OCI-LY1 (cell line): Measurements from ENCODE around the gene NIPA2.
A peak's percentile ranks its signal among the peaks of the same experiment; 100 is the strongest.

Source experiments
- H2AFZ ChIP-seq: fragments of 200-600 bp; sonication (generic), shearing (Covaris generic); 2 replicates; pipeline ENCODE4 v1.6.0; 2014; ENCODE audit warnings: antibody characterized with exemption, mild to moderate bottlenecking, low read length
- H3F3A ChIP-seq: fragments of 200-600 bp; sonication (generic), shearing (Covaris generic); 2 replicates; pipeline ENCODE4 v1.6.0; 2014; ENCODE audit warnings: mild to moderate bottlenecking, antibody characterized with exemption, low read length, moderate library complexity; ENCODE audit not compliant: insufficient read depth
- H3K27ac ChIP-seq: fragments of 200-600 bp; sonication (generic); 2 replicates; pipeline ENCODE4 v1.5.1; 2014; ENCODE audit warnings: low read length, mixed run types, mild to moderate bottlenecking, low read depth; ENCODE audit not compliant: poor library complexity, severe bottlenecking
- H3K27me3 ChIP-seq: fragments of 200-600 bp; sonication (generic); 2 replicates; pipeline ENCODE4 v1.6.0; 2014; ENCODE audit warnings: antibody characterized with exemption, mild to moderate bottlenecking, low read length, moderate library complexity; ENCODE audit not compliant: insufficient read depth
- H3K36me3 ChIP-seq: fragments of 200-600 bp; sonication (generic); 2 replicates; pipeline ENCODE4 v1.6.1; 2014; ENCODE audit warnings: mild to moderate bottlenecking, antibody characterized with exemption, low read length, moderate library complexity, mixed read lengths; ENCODE audit not compliant: insufficient read depth
- H3K4me1 ChIP-seq: fragments of 200-600 bp; sonication (generic); 2 replicates; pipeline ENCODE4 v1.5.1; 2014; ENCODE audit warnings: mild to moderate bottlenecking, low read length, moderate library complexity; ENCODE audit not compliant: insufficient read depth, severe bottlenecking
- H3K4me2 ChIP-seq: fragments of 200-600 bp; sonication (generic), shearing (Covaris generic); 2 replicates; pipeline ENCODE4 v1.6.1; 2014; ENCODE audit warnings: low read length
- H3K4me3 ChIP-seq: fragments of 200-600 bp; sonication (generic); 2 replicates; pipeline ENCODE4 v1.5.1; 2014; ENCODE audit warnings: low read length, low read depth, mild to moderate bottlenecking, mixed read lengths; ENCODE audit not compliant: poor library complexity, severe bottlenecking
- H3K79me2 ChIP-seq: fragments of 200-600 bp; shearing (Covaris generic); 2 replicates; pipeline ENCODE4 v1.6.1; 2016; ENCODE audit warnings: mixed run types, low read length, mixed read lengths; ENCODE audit not compliant: insufficient read depth
- H3K9ac ChIP-seq: fragments of 200-600 bp; sonication (generic), shearing (Covaris generic); 2 replicates; pipeline ENCODE4 v1.6.1; 2014; ENCODE audit warnings: mild to moderate bottlenecking, low read length, mixed read lengths
- H3K9me2 ChIP-seq: fragments of 200-600 bp; sonication (generic), shearing (Covaris generic); 2 replicates; pipeline ENCODE4 v1.6.1; 2014; ENCODE audit warnings: low read depth, mild to moderate bottlenecking, low read length, mixed read lengths
- H3K9me3 ChIP-seq: fragments of 200-600 bp; shearing (Covaris generic); 2 replicates; pipeline ENCODE4 v1.6.1; 2014; ENCODE audit warnings: low read length, mixed read lengths
- H4K20me1 ChIP-seq: fragments of 200-600 bp; sonication (generic), shearing (Covaris generic); 2 replicates; pipeline ENCODE4 v1.6.0; 2016; ENCODE audit warnings: mild to moderate bottlenecking, low read length; ENCODE audit not compliant: insufficient read depth
- CTCF ChIP-seq: fragments of 200-600 bp; sonication (generic), shearing (Covaris generic); IDR thresholded peaks from 2 replicates; pipeline ENCODE4 v1.5.1; 2017; ENCODE audit warnings: mild to moderate bottlenecking, antibody characterized with exemption, low read length, moderate library complexity, mixed read lengths
- EZH2 ChIP-seq: fragments of 200-600 bp; sonication (generic), shearing (Covaris generic); IDR thresholded peaks from 2 replicates; pipeline ENCODE4 v1.8.0; 2017; ENCODE audit warnings: borderline replicate concordance, mixed run types, mild to moderate bottlenecking, antibody characterized with exemption, low read length, moderate library complexity, mixed read lengths

NIPA2 gene

DNA sequence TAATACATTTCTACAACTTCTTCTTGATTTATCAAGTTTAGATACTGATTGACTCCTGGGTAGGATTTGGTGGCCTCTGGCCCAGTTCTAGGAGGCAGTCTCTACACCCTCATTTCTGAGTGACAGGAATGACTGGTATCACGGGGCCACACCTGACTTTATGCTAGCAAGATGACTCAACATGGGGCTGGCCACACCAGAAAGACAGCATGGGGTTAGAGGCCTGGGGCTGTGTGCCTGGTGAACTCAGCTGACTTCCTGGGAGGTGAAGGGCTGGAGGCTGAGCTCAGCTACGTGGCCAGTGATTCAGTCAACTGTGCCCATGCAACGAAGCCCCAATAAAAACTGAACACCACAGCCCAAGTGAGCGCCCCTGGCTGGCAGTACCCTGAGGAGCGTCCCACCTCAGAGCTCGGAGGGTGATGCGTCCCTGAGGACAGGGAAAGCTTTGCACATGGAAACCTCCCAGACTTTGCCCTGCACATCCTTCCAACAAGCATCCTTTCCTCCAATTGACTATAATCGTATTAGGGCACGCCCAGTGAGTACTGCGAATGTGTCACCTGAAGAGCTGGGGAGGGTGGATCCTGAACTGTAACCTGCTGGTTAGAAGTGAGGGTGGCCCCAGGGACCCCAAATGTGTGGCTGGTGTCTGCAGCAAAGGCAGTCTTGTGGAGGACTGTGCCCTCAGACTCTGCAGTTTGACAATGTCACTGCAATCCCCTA, 57.2 kb downstream of the NIPA2 start:
- Histone ChIP-seq H3K4me2 (no peak overlapping the region), H3F3A (no peaks in the 10 kb centered on the region), H3K36me3 (no peaks in the 10 kb centered on the region), H3K9me2 (no peaks in the 10 kb centered on the region), H4K20me1 (no peaks in the 10 kb centered on the region), H2AFZ (no peak overlapping the region), H3K9me3 (no peaks in the 10 kb centered on the region), H3K4me3 (no peak overlapping the region), H3K27ac (no peak overlapping the region), H3K4me1 (no peaks in the 10 kb centered on the region), H3K79me2 (no peaks in the 10 kb centered on the region), H3K27me3 (no peaks in the 10 kb centered on the region), H3K9ac (no peak overlapping the region)
- TF ChIP-seq CTCF, result no peak
- TF ChIP-seq EZH2, result no peak

GRCh38 chr15:22902046-22902445, 63.6 kb downstream of the NIPA2 start:
- H3K9me3 ChIP-seq, result no peaks in the 10 kb centered on the region
- H3K36me3 ChIP-seq, result no peaks in the 10 kb centered on the region
- no peak overlapping the region for H3K4me2 ChIP-seq
- no peaks in the 10 kb centered on the region for H3K79me2 ChIP-seq
- H3K4me1 ChIP-seq, result peaks cover 17% of the 10 kb centered on the region
- no peaks in the 10 kb centered on the region for H4K20me1 ChIP-seq
- H3K4me3 ChIP-seq, result no peak overlapping the region
- H3K9ac ChIP-seq, result no peak overlapping the region
- no peaks in the 10 kb centered on the region for H3K9me2 ChIP-seq
- no peak overlapping the region for H2AFZ ChIP-seq
- no peak for TF ChIP-seq CTCF
- no peak for TF ChIP-seq EZH2
- H3K27me3 ChIP-seq, result no peaks in the 10 kb centered on the region
- no peak overlapping the region for H3K27ac ChIP-seq
- no peaks in the 10 kb centered on the region for H3F3A ChIP-seq

- Histone ChIP-seq H3F3A (no peaks in the 10 kb centered on the region), H3K27me3 (no peaks in the 10 kb centered on the region), H3K4me1 (peaks cover 17% of the 10 kb centered on the region), H3K79me2 (no peaks in the 10 kb centered on the region), H2AFZ (no peak overlapping the region), H3K9me3 (no peaks in the 10 kb centered on the region), H3K4me2 (no peak overlapping the region), H3K36me3 (no peaks in the 10 kb centered on the region), H3K9ac (no peak overlapping the region), H3K9me2 (no peaks in the 10 kb centered on the region), H3K4me3 (no peak overlapping the region), H3K27ac (no peak overlapping the region), H4K20me1 (no peaks in the 10 kb centered on the region)
- peak; percentile 40; the same call in 1 of the 2 replicates for TF ChIP-seq CTCF
- no peak for TF ChIP-seq EZH2
These were observed 64.1 kb downstream of the NIPA2 start for GRCh38 chr15:22902578-22902977.
